22Rv1 (cell line): ENCODE data around the gene IGFL4.
A peak's percentile ranks its signal among the peaks of the same experiment; 100 is the strongest.

Experiments
- H3K27ac ChIP-seq: fragments of 450-650 bp; 2 replicates; pipeline ENCODE4 v1.5.1; 2017
- ZFX ChIP-seq: fragments of 450-650 bp; IDR thresholded peaks from 2 replicates; pipeline ENCODE4 v1.6.1; 2017; ENCODE audit warnings: antibody characterized with exemption, borderline replicate concordance
- TF ChIP-seq, protein P1 (sequence below): fragments of 450-650 bp; IDR thresholded peaks from 2 replicates; pipeline ENCODE4 v1.5.1; 2017; ENCODE audit warnings: mild to moderate bottlenecking

IGFL4 gene

DNA sequence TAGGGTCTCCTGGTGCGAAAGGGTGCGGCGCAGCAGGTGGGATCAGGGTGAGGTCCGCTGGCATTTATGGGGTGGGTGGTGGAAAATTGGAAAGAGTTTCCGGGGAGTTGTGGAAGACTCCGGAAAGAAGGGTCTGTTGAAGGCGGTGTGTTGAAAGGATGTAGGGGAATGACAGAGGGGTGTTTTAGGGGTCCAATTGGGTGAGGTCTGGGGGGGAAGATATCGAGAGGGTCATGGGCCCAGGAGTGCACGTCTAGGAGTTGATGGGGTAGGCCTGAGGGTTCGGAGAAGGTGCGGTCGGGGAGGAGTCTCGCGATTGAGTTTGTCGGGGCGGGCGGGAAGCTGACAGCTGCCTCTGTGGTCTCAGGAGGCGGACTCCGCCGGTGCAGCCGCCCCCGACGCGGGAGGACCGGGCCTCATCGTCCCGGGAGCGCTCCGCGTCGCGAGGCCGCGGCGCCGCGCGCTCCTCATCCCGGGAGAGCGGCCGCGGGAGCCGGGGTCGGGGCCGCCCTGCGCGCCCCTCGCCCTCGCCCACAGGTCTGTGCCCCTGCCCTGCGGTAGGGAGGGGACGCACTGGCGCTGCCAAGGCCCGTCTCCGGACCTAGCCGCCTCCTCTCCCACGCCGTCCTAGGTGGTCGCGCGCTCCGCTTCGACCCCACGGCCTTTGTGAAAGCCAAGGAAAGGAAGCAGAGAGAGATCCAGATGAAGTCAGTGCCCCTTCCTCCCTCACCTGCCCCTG, 24.9 kb downstream of the IGFL4 start:
- peak overlapping the region; percentile 75 for H3K27ac ChIP-seq
- TF ChIP-seq, protein P1, sequence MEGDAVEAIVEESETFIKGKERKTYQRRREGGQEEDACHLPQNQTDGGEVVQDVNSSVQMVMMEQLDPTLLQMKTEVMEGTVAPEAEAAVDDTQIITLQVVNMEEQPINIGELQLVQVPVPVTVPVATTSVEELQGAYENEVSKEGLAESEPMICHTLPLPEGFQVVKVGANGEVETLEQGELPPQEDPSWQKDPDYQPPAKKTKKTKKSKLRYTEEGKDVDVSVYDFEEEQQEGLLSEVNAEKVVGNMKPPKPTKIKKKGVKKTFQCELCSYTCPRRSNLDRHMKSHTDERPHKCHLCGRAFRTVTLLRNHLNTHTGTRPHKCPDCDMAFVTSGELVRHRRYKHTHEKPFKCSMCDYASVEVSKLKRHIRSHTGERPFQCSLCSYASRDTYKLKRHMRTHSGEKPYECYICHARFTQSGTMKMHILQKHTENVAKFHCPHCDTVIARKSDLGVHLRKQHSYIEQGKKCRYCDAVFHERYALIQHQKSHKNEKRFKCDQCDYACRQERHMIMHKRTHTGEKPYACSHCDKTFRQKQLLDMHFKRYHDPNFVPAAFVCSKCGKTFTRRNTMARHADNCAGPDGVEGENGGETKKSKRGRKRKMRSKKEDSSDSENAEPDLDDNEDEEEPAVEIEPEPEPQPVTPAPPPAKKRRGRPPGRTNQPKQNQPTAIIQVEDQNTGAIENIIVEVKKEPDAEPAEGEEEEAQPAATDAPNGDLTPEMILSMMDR, result no peak
- TF ChIP-seq ZFX, result no peak

DNA sequence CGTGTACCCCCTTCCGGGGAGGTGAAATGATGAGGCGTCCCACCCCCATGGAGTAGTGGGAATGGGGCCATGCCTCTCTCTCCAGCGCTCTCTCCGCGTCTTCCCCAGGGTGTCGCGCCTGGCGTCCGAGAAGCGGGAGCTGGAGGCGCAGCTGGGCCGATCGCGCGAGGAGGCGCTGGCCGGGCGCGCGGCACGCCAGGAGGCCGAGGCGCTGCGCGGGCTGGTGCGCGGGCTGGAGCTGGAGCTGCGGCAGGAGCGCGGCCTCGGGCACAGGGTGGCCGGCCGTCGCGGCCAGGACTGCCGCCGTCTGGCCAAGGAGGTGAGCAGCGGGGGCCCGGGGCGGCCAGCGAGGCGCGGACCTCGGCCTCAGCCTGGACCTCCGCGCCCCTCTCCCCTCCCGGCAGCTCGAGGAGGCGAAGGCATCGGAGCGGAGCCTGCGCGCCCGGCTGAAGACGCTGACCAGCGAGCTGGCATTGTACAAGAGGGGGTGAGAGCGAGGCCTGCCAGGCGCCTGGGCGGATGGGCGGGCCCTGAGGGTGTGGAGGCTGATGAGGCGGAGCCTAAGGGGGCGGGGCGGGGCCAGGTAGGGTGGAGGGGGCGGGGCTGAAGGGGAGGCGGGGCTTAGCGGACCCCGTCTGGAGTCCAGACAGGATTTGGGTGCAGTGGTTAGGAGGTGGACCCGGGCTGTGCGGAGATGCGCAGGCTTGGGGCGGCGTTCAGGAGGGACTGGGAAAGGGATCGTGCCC, 25.7 kb downstream of the IGFL4 start:
- H3K27ac ChIP-seq, result peak overlapping the region; percentile 75
- no peak for TF ChIP-seq ZFX
- TF ChIP-seq, protein P1, result peak; percentile 28; the same call in 1 of the 2 replicates

DNA sequence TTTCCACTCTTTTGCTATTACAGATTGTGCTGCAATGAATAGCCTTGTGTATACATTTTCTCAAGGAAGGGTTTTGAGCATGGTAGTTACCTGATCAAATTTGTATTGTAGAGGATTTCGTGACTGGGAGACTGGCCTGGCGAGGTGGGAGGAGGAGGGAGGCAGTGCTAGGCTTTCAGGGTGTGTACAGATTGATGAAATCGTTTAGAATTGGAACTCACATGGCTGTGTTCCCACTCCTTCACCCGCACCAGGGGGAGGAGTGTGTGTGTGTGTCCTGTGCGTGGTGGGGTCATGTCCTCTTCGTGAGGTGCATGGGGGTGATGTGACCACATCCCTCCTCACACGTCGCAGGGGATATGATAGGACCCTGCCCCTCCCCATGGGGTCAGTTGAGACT, 26.3 kb downstream of the IGFL4 start:
- peak overlapping the region; percentile 75 for H3K27ac ChIP-seq
- TF ChIP-seq, protein P1, result no peak
- no peak for TF ChIP-seq ZFX

DNA sequence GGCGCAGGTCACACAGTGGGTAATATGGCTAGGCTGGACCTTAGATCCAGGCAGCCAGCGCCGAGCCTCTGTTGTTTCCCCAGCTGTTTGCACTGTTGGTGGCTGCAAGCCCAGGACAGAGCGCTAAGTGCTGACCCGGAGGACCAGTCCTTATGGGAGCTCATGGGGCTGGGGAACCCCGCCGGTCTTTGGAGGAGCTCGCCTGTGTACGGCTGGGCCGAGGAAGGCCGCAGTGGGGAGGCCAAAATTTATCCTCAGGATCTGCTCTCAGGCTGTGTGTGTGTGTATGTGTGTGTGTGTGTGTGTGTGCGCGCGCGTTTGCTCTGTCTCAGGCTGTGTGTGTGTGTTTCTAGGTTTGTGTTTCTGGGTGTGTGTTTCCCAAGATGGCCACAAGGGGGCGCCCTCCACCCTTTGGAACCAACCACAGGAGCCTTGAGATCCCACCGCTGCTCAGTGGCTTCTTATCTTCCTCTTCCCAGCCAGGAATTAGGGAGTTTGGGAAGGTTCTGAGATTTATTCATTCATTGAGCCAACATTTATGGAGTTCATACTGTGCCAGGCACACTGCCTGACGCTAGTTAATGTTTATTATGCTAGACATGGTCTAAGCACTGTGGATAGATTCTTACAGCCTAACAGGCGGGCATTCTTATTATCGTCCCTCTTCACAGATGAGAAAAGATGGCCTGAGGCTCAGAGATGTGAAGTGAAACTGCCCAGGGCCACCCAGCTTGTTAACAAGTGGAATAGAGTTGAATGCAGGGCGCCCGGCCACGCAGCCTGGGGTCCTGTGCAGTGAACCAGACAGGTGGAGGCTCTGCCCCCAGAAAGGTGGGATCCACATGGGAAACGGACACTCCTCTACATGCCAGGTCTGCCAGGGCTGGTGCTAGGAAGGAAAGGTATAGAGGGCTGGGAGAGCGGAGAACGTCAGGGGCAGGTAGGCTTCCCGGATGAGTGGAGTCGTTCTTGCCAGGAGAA, 31.0 kb downstream of the IGFL4 start:
- TF ChIP-seq, protein P1, result peak; percentile 88
- no peak for TF ChIP-seq ZFX
- no peak overlapping the region for H3K27ac ChIP-seq

DNA sequence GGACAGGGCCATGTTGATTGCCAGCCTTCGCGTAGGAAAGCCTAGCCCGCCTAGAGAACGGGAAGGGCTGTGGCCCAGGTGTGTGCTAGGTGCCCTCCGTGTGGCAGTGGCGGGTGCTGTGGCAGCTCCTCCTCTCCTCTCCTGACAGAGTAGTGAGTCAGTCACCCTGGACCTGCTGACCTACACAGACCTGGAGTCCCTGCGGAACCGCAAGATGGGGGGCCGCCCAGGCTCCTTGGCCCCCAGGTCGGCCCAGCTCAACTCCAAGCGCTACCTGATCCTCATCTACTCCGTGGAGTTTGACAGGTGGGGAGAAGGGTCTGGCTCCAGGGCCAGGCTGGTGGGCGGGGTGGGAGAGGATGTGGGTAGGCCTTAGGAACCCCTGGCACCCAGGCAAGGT, 34.4 kb downstream of the IGFL4 start:
- TF ChIP-seq, protein P1, result no peak
- TF ChIP-seq ZFX, result no peak
- H3K27ac ChIP-seq, result no peak overlapping the region

DNA sequence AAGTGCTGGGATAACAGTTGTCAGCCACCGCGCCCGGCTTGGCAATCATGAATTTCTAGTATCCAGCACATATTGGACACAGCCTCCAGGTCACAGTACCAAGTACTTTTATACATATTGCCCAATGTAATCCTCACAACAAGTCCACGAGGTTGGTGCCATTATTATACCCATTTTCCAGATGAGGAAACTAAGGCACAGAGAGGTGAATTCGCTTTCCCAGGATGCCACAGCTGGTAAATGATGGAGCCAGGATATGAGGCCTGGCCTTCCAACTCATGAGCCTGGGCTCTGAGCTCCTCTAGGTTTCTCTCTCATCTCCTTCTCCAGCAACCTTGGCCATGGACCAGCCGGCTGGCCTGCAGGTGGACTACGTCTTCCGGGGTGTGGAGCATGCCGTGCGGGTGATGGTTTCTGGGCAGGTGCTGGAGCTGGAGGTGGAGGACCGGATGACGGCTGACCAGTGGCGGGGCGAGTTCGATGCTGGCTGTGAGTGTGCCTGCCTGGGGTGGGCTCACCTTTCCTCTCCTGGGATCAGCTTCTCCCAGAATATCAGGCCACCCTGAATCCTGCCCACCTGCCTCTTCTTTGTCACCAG, 38.0 kb downstream of the IGFL4 start:
- TF ChIP-seq, protein P1, result no peak
- TF ChIP-seq ZFX, result no peak
- no peak overlapping the region for H3K27ac ChIP-seq
